MCF 10A (cell line): ENCODE measurements around the gene FANCD2. TPM values are rescaled to one million over a fixed set of nuclear protein-coding genes. Genes with fewer than 3 reads are reported as not detected.
"Not testable (repeated sequence)": the region's sequence is repeated elsewhere in the genome, so short reads cannot be mapped to it uniquely, and the experiment has no call there.

Experiments
- BruUV-seq: library from RNA; stranded (reverse); fragments of 400-500 nt; replicated peaks from 2 replicates; lab custom pipeline; 2021; lab: Mats Ljungman, UMichigan
- CTCF ChIA-PET: fragments of 300-600 bp; sonication (Branson Sonifier 250); formaldehyde crosslinking; extraction: SDS; loops from one replicate; lab custom pipeline; 2021; ENCODE audit warnings: antibody characterized with exemption, inconsistent platforms; lab: Yijun Ruan, JAX
- POLR2A ChIA-PET: fragments of 300-600, 350-650 bp; sonication (Branson Sonifier 250); formaldehyde crosslinking; extraction: SDS; loops from one replicate; lab custom pipeline; 2020; ENCODE audit warnings: antibody characterized with exemption, inconsistent platforms; lab: Yijun Ruan, JAX
- DNase-seq: peaks from one replicate; pipeline ENCODE4 v3.0.0-alpha.2; 2018; ENCODE audit not compliant: unreplicated experiment
- H3K27ac Mint-ChIP-seq: one replicate; pipeline ENCODE4 v1.8.0; 2022; ENCODE audit warnings: mild to moderate bottlenecking, low read depth, mixed read lengths; ENCODE audit not compliant: unreplicated experiment
- H3K27me3 Mint-ChIP-seq: one replicate; pipeline ENCODE4 v1.8.0; 2022; ENCODE audit warnings: mixed read lengths; ENCODE audit not compliant: insufficient read depth, unreplicated experiment
- H3K36me3 Mint-ChIP-seq: one replicate; pipeline ENCODE4 v1.8.0; 2022; ENCODE audit warnings: mild to moderate bottlenecking, moderate library complexity, mixed read lengths; ENCODE audit not compliant: insufficient read depth, unreplicated experiment
- H3K4me1 Mint-ChIP-seq: one replicate; pipeline ENCODE4 v1.8.0; 2022; ENCODE audit warnings: mixed read lengths; ENCODE audit not compliant: insufficient read depth, unreplicated experiment
- H3K4me3 Mint-ChIP-seq: one replicate; pipeline ENCODE4 v1.8.0; 2022; ENCODE audit warnings: mild to moderate bottlenecking, moderate library complexity, mixed read lengths; ENCODE audit not compliant: unreplicated experiment
- H3K9me3 Mint-ChIP-seq: one replicate; pipeline ENCODE4 v1.8.0; 2022; ENCODE audit warnings: mixed read lengths; ENCODE audit not compliant: unreplicated experiment
- CTCF ChIP-seq: fragments of 200-600 bp; IDR thresholded peaks from one replicate; pipeline ENCODE4 v1.8.0; 2022; ENCODE audit warnings: antibody characterized with exemption, mild to moderate bottlenecking; ENCODE audit not compliant: unreplicated experiment
- intact Hi-C: fragments of 100-400 bp; cut with micrococcal nuclease; formaldehyde crosslinking; loops from 2 replicates; pipeline ENCODE4 v1.14.1; 2022
- total RNA-seq: library from RNA; stranded (reverse); gene quantifications from 2 replicates; pipeline ENCODE4 v1.2.3, GENCODE V29; 2022

Gene FANCD2
- total RNA-seq, 1 experiment from 2014 or later = 24.6 TPM

GRCh38 chr3:10006762-10007090 is 19.5 kb upstream of the FANCD2 start:
- POLR2A ChIA-PET = interaction anchor here (0.6 to 1.0 kb wide), 2 partner anchors 12 to 29 kb away, joined by 3 to 5 read pairs; no protein-coding TSS in a partner anchor
- H3K27me3 Mint-ChIP-seq = no peaks in the 10 kb centered on the region
- DNase-seq = no peak
- peaks cover 21% of the 10 kb centered on the region for H3K36me3 Mint-ChIP-seq
- intact Hi-C loops = no loop called here
- H3K27ac Mint-ChIP-seq = no peak overlapping the region
- BruUV-seq = no TSS peak
- TF ChIP-seq CTCF = no peak
- H3K4me3 Mint-ChIP-seq = no peak overlapping the region
- peaks cover 8% of the 10 kb centered on the region for H3K4me1 Mint-ChIP-seq
- CTCF ChIA-PET = no interaction called here
- no peaks in the 10 kb centered on the region for H3K9me3 Mint-ChIP-seq

GRCh38 chr3:10007126-10007782 is 19.0 kb upstream of the FANCD2 start:
- intact Hi-C loops = no loop called here

GRCh38 chr3:10008216-10008587 is 18.0 kb upstream of the FANCD2 start:
- intact Hi-C loops, H3K27ac Mint-ChIP-seq, H3K27me3 Mint-ChIP-seq, H3K9me3 Mint-ChIP-seq, DNase-seq, H3K4me1 Mint-ChIP-seq, BruUV-seq: not testable (repeated sequence)
- peak overlapping the region; percentile 66 for H3K4me3 Mint-ChIP-seq
- ChIA-PET POLR2A (interaction anchor here (0.6 to 2.1 kb wide), 3 partner anchors 14 to 24 kb away, joined by 3 to 15 read pairs (median 6); partner anchors contain the start of gene EMC3), CTCF (interaction anchor here (0.7 kb wide), 1 partner anchor 229 kb away, joined by 4 read pairs; no protein-coding TSS in a partner anchor)
- peaks cover 16% of the 10 kb centered on the region for H3K36me3 Mint-ChIP-seq

More at GRCh38 chr3:10007126-10007782, 19.0 kb upstream of the FANCD2 start:
- POLR2A ChIA-PET = interaction anchor here (0.5 to 2.1 kb wide), 4 partner anchors 13 to 75 kb away, joined by 4 to 15 read pairs (median 6); no protein-coding TSS in a partner anchor
- peaks cover 20% of the 10 kb centered on the region for H3K36me3 Mint-ChIP-seq
- BruUV-seq = no TSS peak
- no peak for TF ChIP-seq CTCF
- H3K27me3 Mint-ChIP-seq = no peaks in the 10 kb centered on the region
- peaks cover 8% of the 10 kb centered on the region for H3K4me1 Mint-ChIP-seq
- DNase-seq = no peak
- H3K27ac Mint-ChIP-seq = no peak overlapping the region
- H3K9me3 Mint-ChIP-seq = no peaks in the 10 kb centered on the region
- CTCF ChIA-PET = interaction anchor here (0.7 kb wide), 1 partner anchor 230 kb away, joined by 4 read pairs; no protein-coding TSS in a partner anchor
- H3K4me3 Mint-ChIP-seq = no peak overlapping the region

- H3K36me3 Mint-ChIP-seq = peaks cover 12% of the 10 kb centered on the region
- no peak overlapping the region for H3K27ac Mint-ChIP-seq
- ChIA-PET CTCF (no interaction called here), POLR2A (interaction anchor here (1.1 to 2.1 kb wide), 2 partner anchors 15 to 22 kb away, joined by 3 to 15 read pairs; partner anchors contain the start of gene EMC3)
- no peaks in the 10 kb centered on the region for H3K9me3 Mint-ChIP-seq
- peak overlapping the region; percentile 66 for H3K4me3 Mint-ChIP-seq
- peak; percentile 77 for DNase-seq
- intact Hi-C loops = no loop called here
- H3K4me1 Mint-ChIP-seq = peaks cover 8% of the 10 kb centered on the region
- no peaks in the 10 kb centered on the region for H3K27me3 Mint-ChIP-seq
- no TSS peak for BruUV-seq
- no peak for TF ChIP-seq CTCF
Observed at GRCh38 chr3:10008588-10009344, 17.5 kb upstream of the FANCD2 start.
